Activated naive CD4-positive, alpha-beta T cell treated with anti-CD3 and anti-CD28 coated beads, Interleukin-2, amount 50 U/mL, for 16 hours (primary cell): ENCODE measurements around the gene COL4A4.

Experiments used
- DNase-seq: peaks from one replicate; pipeline ENCODE4 v3.0.0-alpha.2; 2020

COL4A4 gene

GRCh38 chr2:226978300-226978699 is 185.7 kb downstream of the COL4A4 start:
- no peak for DNase-seq

GRCh38 chr2:226977775-226978190 is 186.2 kb downstream of the COL4A4 start:
- no peak for DNase-seq

- DNase-seq: no peak
Observed at GRCh38 chr2:226973816-226974215, 190.2 kb downstream of the COL4A4 start.

- DNase-seq: no peak
Observed at GRCh38 chr2:226971770-226972169, 192.2 kb downstream of the COL4A4 start.

- DNase-seq: no peak
Observed at GRCh38 chr2:226971084-226971483, 192.9 kb downstream of the COL4A4 start.

GRCh38 chr2:226970362-226970761 is 193.6 kb downstream of the COL4A4 start:
- DNase-seq: no peak

- no peak for DNase-seq
Observed at GRCh38 chr2:226969417-226970080, 194.5 kb downstream of the COL4A4 start.

- no peak for DNase-seq
Observed at GRCh38 chr2:226965376-226965775, 198.6 kb downstream of the COL4A4 start.

- DNase-seq: no peak
Observed at GRCh38 chr2:226963528-226963927, 200.5 kb downstream of the COL4A4 start.

GRCh38 chr2:226962176-226962773 is 201.7 kb downstream of the COL4A4 start:
- DNase-seq: no peak

- DNase-seq: no peak
Observed at GRCh38 chr2:226959418-226959817, 204.6 kb downstream of the COL4A4 start.

- DNase-seq: no peak
Observed at GRCh38 chr2:226956659-226957058, 207.3 kb downstream of the COL4A4 start.

- no peak for DNase-seq
Observed at GRCh38 chr2:226953826-226954225, 210.2 kb downstream of the COL4A4 start.

GRCh38 chr2:226953206-226953605 is 210.8 kb downstream of the COL4A4 start:
- no peak for DNase-seq
